Osteocyte (in vitro differentiated cells): Measurements from ENCODE around the gene BTNL3. TPM values are rescaled to one million over a fixed set of nuclear protein-coding genes. Genes with fewer than 3 reads are reported as not detected.

Experiments
- DNase-seq: peaks from one replicate; pipeline ENCODE4 v3.0.0; 2021; ENCODE audit warnings: mixed read lengths; ENCODE audit not compliant: unreplicated experiment; ENCODE audit errors: extremely low spot score
- H3K27ac Mint-ChIP-seq: one replicate; pipeline ENCODE4 v1.8.0; 2021; ENCODE audit warnings: mild to moderate bottlenecking, mixed read lengths; ENCODE audit not compliant: unreplicated experiment
- H3K27me3 Mint-ChIP-seq: one replicate; pipeline ENCODE4 v1.8.0; 2021; ENCODE audit warnings: mixed read lengths; ENCODE audit not compliant: unreplicated experiment
- H3K36me3 Mint-ChIP-seq: one replicate; pipeline ENCODE4 v1.8.0; 2021; ENCODE audit warnings: mixed read lengths; ENCODE audit not compliant: unreplicated experiment
- H3K4me1 Mint-ChIP-seq: one replicate; pipeline ENCODE4 v1.8.0; 2021; ENCODE audit warnings: mixed read lengths; ENCODE audit not compliant: unreplicated experiment
- H3K4me3 Mint-ChIP-seq: one replicate; pipeline ENCODE4 v1.8.0; 2021; ENCODE audit warnings: mild to moderate bottlenecking, moderate library complexity, mixed read lengths; ENCODE audit not compliant: unreplicated experiment
- H3K9me3 Mint-ChIP-seq: one replicate; pipeline ENCODE4 v1.8.0; 2021; ENCODE audit warnings: mixed read lengths; ENCODE audit not compliant: unreplicated experiment
- CTCF ChIP-seq: fragments of 200-600 bp; sonication (generic); IDR thresholded peaks from 2 replicates; pipeline ENCODE4 v1.5.0; 2021; ENCODE audit warnings: antibody characterized with exemption, mild to moderate bottlenecking, moderate library complexity
- total RNA-seq: library from RNA; stranded (reverse); gene quantifications from 2 replicates; pipeline ENCODE4 v1.2.1, GENCODE V29; 2021

BTNL3 gene
- total RNA-seq, 1 donor from 2014 or later = not detected

GRCh38 chr5:181040631-181040945 lies 51.9 kb downstream of the BTNL3 start:
- Mint-ChIP-seq H3K36me3 (no peaks in the 10 kb centered on the region), H3K27me3 (peaks cover 13% of the 10 kb centered on the region), H3K4me3 (no peak overlapping the region), H3K27ac (no peak overlapping the region), H3K9me3 (no peaks in the 10 kb centered on the region), H3K4me1 (no peaks in the 10 kb centered on the region)
- TF ChIP-seq CTCF = no peak
- DNase-seq = peak; percentile 70

GRCh38 chr5:181041043-181041442 lies 52.4 kb downstream of the BTNL3 start:
- Mint-ChIP-seq H3K36me3 (no peaks in the 10 kb centered on the region), H3K9me3 (no peaks in the 10 kb centered on the region), H3K4me3 (no peak overlapping the region), H3K27ac (no peak overlapping the region), H3K4me1 (no peaks in the 10 kb centered on the region), H3K27me3 (peaks cover 13% of the 10 kb centered on the region)
- peak; percentile 64 for DNase-seq
- no peak for TF ChIP-seq CTCF

- H3K27ac Mint-ChIP-seq = no peak overlapping the region
- H3K4me1 Mint-ChIP-seq = no peaks in the 10 kb centered on the region
- H3K27me3 Mint-ChIP-seq = peaks cover 13% of the 10 kb centered on the region
- peak; percentile 75 for DNase-seq
- TF ChIP-seq CTCF = no peak
- H3K36me3 Mint-ChIP-seq = no peaks in the 10 kb centered on the region
- H3K4me3 Mint-ChIP-seq = no peak overlapping the region
- H3K9me3 Mint-ChIP-seq = no peaks in the 10 kb centered on the region
These were observed 53.5 kb downstream of the BTNL3 start for GRCh38 chr5:181042036-181042713.

- TF ChIP-seq CTCF = no peak
- Mint-ChIP-seq H3K27me3 (peaks cover 16% of the 10 kb centered on the region), H3K36me3 (no peaks in the 10 kb centered on the region), H3K9me3 (no peaks in the 10 kb centered on the region), H3K27ac (no peak overlapping the region), H3K4me3 (no peak overlapping the region), H3K4me1 (no peaks in the 10 kb centered on the region)
- DNase-seq = peak; percentile 65
These were observed 54.1 kb downstream of the BTNL3 start for GRCh38 chr5:181042722-181043121.

- TF ChIP-seq CTCF = no peak
- Mint-ChIP-seq H3K9me3 (no peaks in the 10 kb centered on the region), H3K27ac (no peak overlapping the region), H3K4me1 (no peaks in the 10 kb centered on the region), H3K36me3 (no peaks in the 10 kb centered on the region), H3K27me3 (peaks cover 21% of the 10 kb centered on the region), H3K4me3 (no peak overlapping the region)
- DNase-seq = peak; percentile 32
These were observed 54.8 kb downstream of the BTNL3 start for GRCh38 chr5:181043285-181044092.
